Erythroblast (primary cell): ENCODE measurements around the gene RBM23.

ENCODE experiments used
- GATA1 ChIP-seq: IDR thresholded peaks from 2 replicates; pipeline ENCODE4 v1.6.1; 2011; ENCODE audit warnings: low read depth, mild to moderate bottlenecking, control low read depth, low read length, moderate library complexity
- POLR2A ChIP-seq: IDR thresholded peaks from 2 replicates; pipeline ENCODE4 v1.6.1; 2011; ENCODE audit warnings: mild to moderate bottlenecking, low read length

- TF ChIP-seq POLR2A: no peak
- TF ChIP-seq GATA1: no peak
Observed at GRCh38 chr14:22952418-22952817, 33.5 kb upstream of the RBM23 start.
